Peyer's patch (tissue), 4 donors: ENCODE results near the gene PGRMC2. TPM values are rescaled to one million over a fixed set of nuclear protein-coding genes. Genes with fewer than 3 reads are reported as not detected.

Experiments
- DNase-seq, 3 donors: peaks; one replicate each; pipeline ENCODE4 v3.0.0-alpha.2; 2017 to 2019
- H3K27ac ChIP-seq, 4 donors: fragments of 200-600 bp; sonication (generic); one replicate each; pipeline ENCODE4 v1.5.1; 2016 to 2019
- H3K27me3 ChIP-seq, 2 donors: fragments of 200-600 bp; sonication (generic); one replicate each; pipeline ENCODE4 v1.5.1; 2019
- H3K36me3 ChIP-seq, 3 donors: fragments of 200-600 bp; sonication (generic); one replicate each; pipeline ENCODE4 v1.5.1; 2016 to 2019
- H3K4me1 ChIP-seq, 4 donors: fragments of 200-600 bp; sonication (generic); one replicate each; pipeline ENCODE4 v1.5.1; 2016 to 2019
- H3K4me3 ChIP-seq, 4 donors: fragments of 200-600 bp; sonication (generic); 1 replicate in 3 of 4; 2 replicates in 1 of 4; pipeline ENCODE4 v1.5.1; 2016 to 2019; ENCODE audit warnings: mild to moderate bottlenecking in 1 of 4
- H3K9me3 ChIP-seq, 4 donors: fragments of 200-600 bp; sonication (generic); one replicate each; pipeline ENCODE4 v1.5.1; 2016 to 2019; ENCODE audit warnings: mild to moderate bottlenecking in 1 of 4
- POLR2A ChIP-seq, 2 donors: fragments of 450-650 bp; IDR thresholded peaks; one replicate each; pipeline ENCODE4 v1.5.1; 2017; ENCODE audit warnings: antibody characterized with exemption in 2 of 2, mild to moderate bottlenecking in 2 of 2, moderate library complexity in 2 of 2
- total RNA-seq, 4 donors: library from RNA; depleted of rRNA; stranded (reverse); fragments of >200 nt; gene quantifications; one replicate each; pipeline ENCODE4 v1.1.0, GENCODE V29; 2016
- TF ChIP-seq, protein P1 (sequence below), 6 experiments: fragments of 450-650 bp in 4 of 6; fragments of 200-600 bp in 2 of 6; sonication (generic) in 1 of 6; IDR thresholded peaks; one replicate each; pipeline ENCODE4 v1.5.1; 2017 to 2019; ENCODE audit warnings: antibody characterized with exemption in 6 of 6, mild to moderate bottlenecking in 3 of 6, moderate library complexity in 1 of 6

PGRMC2 gene
- total RNA-seq, 4 donors from 2014 or later: 19.8 to 113 (median 55.3) TPM

DNA sequence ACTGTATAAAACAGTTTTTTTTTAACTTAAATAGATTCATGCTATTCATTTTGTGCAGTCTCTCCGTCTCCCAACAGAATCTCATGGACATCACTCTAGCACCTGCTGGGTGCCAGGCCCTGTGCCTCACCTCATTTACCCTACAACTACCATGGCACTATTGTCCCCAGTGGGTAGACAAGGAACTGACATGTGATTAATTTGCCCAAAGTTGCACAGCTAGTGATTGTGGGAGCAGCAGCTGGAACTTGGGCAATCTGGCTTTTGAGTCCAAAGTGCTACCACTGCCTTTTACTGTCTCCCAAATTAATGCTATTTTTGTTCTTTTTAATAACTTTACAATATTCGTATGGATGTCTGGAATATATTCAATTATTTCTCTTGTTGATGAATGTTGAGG, 11.2 kb upstream of the PGRMC2 start:
- H3K27ac ChIP-seq: peak overlapping the region in 2 of 4 donors; percentile 34 to 41
- no peaks in the 10 kb centered on the region for H3K36me3 ChIP-seq
- TF ChIP-seq, protein P1, sequence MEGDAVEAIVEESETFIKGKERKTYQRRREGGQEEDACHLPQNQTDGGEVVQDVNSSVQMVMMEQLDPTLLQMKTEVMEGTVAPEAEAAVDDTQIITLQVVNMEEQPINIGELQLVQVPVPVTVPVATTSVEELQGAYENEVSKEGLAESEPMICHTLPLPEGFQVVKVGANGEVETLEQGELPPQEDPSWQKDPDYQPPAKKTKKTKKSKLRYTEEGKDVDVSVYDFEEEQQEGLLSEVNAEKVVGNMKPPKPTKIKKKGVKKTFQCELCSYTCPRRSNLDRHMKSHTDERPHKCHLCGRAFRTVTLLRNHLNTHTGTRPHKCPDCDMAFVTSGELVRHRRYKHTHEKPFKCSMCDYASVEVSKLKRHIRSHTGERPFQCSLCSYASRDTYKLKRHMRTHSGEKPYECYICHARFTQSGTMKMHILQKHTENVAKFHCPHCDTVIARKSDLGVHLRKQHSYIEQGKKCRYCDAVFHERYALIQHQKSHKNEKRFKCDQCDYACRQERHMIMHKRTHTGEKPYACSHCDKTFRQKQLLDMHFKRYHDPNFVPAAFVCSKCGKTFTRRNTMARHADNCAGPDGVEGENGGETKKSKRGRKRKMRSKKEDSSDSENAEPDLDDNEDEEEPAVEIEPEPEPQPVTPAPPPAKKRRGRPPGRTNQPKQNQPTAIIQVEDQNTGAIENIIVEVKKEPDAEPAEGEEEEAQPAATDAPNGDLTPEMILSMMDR (IDR thresholded peaks at IDR 0.05): peak in 3 of 6 experiments; percentile 42 to 44 (median 43)
- TF ChIP-seq POLR2A (IDR thresholded peaks at IDR 0.05): no peak
- H3K4me3 ChIP-seq: no peak overlapping the region
- no peak for DNase-seq
- no peaks in the 10 kb centered on the region for H3K9me3 ChIP-seq
- no peaks in the 10 kb centered on the region for H3K27me3 ChIP-seq
- peaks cover 0 to 13% (median 0%) of the 10 kb centered on the region in 4 donors for H3K4me1 ChIP-seq

DNA sequence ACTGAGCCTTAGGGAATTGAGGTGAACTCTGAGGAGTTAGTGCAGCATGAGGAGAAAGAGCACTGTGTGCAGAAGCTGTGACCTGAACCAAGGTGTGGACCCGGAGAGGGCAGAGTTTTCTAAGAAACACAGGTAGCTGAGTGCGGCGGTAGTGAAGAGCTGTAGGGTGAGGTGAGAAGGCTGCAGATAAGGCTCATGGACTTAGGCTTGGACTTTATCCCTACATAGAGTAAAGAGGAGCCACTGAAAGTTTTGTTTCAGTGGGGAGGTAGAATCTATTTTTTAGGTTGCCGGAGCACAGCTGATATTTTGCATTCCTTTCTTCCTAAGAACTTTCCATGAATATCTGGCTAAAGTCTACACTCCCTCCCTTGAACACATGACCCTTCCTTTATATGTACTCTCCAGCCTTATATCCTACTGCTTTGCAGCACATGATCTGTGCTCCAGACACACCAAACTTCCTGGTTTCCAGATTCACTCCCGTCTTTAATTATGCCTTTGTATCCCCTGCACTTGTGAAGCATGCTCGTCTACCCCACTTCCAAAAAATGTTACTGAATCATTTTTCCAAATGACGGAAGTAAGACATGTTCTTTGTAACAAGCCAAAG, 10.6 kb upstream of the PGRMC2 start:
- H3K9me3 ChIP-seq: no peaks in the 10 kb centered on the region
- H3K27me3 ChIP-seq: no peaks in the 10 kb centered on the region
- H3K4me1 ChIP-seq: peaks cover 0 to 13% (median 0%) of the 10 kb centered on the region in 4 donors
- DNase-seq: peak in 2 of 3 donors; percentile 66 to 80
- peak overlapping the region in 2 of 4 donors; percentile 34 to 41 for H3K27ac ChIP-seq
- H3K36me3 ChIP-seq: no peaks in the 10 kb centered on the region
- TF ChIP-seq, protein P1 (IDR thresholded peaks at IDR 0.05): peak in 1 of 6 experiments; percentile 14
- TF ChIP-seq POLR2A (IDR thresholded peaks at IDR 0.05): no peak
- no peak overlapping the region for H3K4me3 ChIP-seq

DNA sequence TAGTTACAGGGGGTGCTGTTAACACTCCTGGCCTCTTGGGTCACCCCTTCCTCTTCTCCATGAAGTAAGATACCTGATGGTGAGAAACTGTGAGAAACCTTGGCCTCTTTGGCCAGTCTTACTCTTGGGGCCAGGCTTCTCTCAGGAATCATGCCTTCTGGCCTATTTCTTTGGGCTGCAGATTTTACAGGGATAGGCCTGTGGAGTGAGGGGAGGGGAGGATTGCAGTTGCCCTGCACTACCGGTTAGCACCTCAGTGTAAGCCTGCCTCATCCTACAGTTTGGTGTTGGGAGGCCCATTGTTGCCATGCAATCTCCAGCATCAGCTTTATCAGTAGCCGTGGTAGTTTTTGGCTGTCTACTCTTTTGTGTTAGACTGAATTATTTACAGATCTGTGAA, 7.6 kb upstream of the PGRMC2 start:
- Histone ChIP-seq H3K9me3 (no peaks in the 10 kb centered on the region), H3K4me1 (peaks cover 0 to 13% (median 0%) of the 10 kb centered on the region in 4 donors), H3K36me3 (no peaks in the 10 kb centered on the region), H3K27ac (no peak overlapping the region), H3K4me3 (no peak overlapping the region), H3K27me3 (no peaks in the 10 kb centered on the region)
- TF ChIP-seq, protein P1 (IDR thresholded peaks at IDR 0.05): no peak
- TF ChIP-seq POLR2A (IDR thresholded peaks at IDR 0.05): no peak
- DNase-seq: no peak

DNA sequence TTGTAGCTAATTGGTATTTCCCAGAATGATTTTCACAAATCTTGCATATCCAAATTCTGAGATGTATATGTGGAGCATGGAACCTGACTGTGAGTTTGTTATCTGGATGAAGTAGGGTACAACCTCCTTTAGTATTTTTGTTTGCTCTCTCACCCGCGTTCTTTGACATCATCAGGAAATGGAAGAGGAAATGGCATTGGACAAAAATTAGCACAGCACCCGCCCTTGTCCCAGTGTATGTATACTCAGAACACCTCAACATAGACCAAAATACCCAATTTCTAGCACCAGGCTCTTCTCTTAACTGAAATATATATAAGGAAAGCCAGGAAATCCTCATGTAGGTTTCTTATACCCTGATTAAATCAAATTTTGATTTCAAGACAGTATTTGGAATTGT, 6.9 kb upstream of the PGRMC2 start:
- no peaks in the 10 kb centered on the region for H3K36me3 ChIP-seq
- DNase-seq: no peak
- no peaks in the 10 kb centered on the region for H3K27me3 ChIP-seq
- no peaks in the 10 kb centered on the region for H3K9me3 ChIP-seq
- TF ChIP-seq POLR2A (IDR thresholded peaks at IDR 0.05): no peak
- TF ChIP-seq, protein P1 (IDR thresholded peaks at IDR 0.05): no peak
- no peak overlapping the region for H3K4me3 ChIP-seq
- peaks cover 0 to 13% (median 0%) of the 10 kb centered on the region in 4 donors for H3K4me1 ChIP-seq
- H3K27ac ChIP-seq: no peak overlapping the region

DNA sequence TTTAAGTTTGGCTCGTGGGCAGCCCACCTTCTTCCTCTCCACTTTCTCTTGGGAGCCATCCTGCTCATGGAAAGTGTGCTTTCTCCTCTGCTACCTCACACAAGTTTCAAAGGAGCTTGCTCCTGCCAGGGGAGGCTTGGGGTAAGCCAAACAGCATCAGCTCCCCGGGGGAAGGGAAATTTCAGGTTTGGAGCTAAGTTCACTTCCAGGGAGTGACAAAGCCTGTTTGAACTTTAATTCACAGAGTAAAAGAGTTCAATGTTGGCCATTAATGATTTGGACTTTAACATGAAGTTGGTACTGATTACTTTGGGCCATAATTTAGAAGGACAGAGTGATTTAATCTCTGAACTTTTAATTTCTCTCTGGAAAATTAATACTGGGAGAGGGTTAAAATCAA, 4.7 kb upstream of the PGRMC2 start:
- no peak overlapping the region for H3K27ac ChIP-seq
- DNase-seq: no peak
- H3K9me3 ChIP-seq: no peaks in the 10 kb centered on the region
- H3K36me3 ChIP-seq: no peaks in the 10 kb centered on the region
- peaks cover 0 to 2% (median 0%) of the 10 kb centered on the region in 4 donors for H3K4me1 ChIP-seq
- H3K27me3 ChIP-seq: no peaks in the 10 kb centered on the region
- no peak for TF ChIP-seq POLR2A (IDR thresholded peaks at IDR 0.05)
- TF ChIP-seq, protein P1 (IDR thresholded peaks at IDR 0.05): no peak
- no peak overlapping the region for H3K4me3 ChIP-seq
